22Rv1 (cell line): ENCODE measurements around the gene TMEM178B.

Experiments used
- H3K27ac ChIP-seq: fragments of 450-650 bp; 2 replicates; pipeline ENCODE4 v1.5.1; 2017
- CTCF ChIP-seq: fragments of 450-650 bp; IDR thresholded peaks from 2 replicates; pipeline ENCODE4 v1.5.1; 2017; ENCODE audit warnings: mild to moderate bottlenecking
- ZFX ChIP-seq: fragments of 450-650 bp; IDR thresholded peaks from 2 replicates; pipeline ENCODE4 v1.6.1; 2017; ENCODE audit warnings: antibody characterized with exemption, borderline replicate concordance

Gene TMEM178B

GRCh38 chr7:141431140-141431479 is 357.2 kb downstream of the TMEM178B start:
- TF ChIP-seq ZFX, result no peak
- no peak for TF ChIP-seq CTCF
- H3K27ac ChIP-seq, result no peak overlapping the region

GRCh38 chr7:141431711-141432110 is 357.8 kb downstream of the TMEM178B start:
- no peak overlapping the region for H3K27ac ChIP-seq
- no peak for TF ChIP-seq CTCF
- no peak for TF ChIP-seq ZFX

GRCh38 chr7:141433698-141434097 is 359.8 kb downstream of the TMEM178B start:
- TF ChIP-seq CTCF (no peak), ZFX (no peak)
- H3K27ac ChIP-seq, result no peak overlapping the region

GRCh38 chr7:141436139-141436538 is 362.3 kb downstream of the TMEM178B start:
- H3K27ac ChIP-seq, result no peak overlapping the region
- TF ChIP-seq ZFX (no peak), CTCF (no peak)

- H3K27ac ChIP-seq, result no peak overlapping the region
- TF ChIP-seq CTCF (no peak), ZFX (no peak)
Measured at GRCh38 chr7:141436575-141437075, 362.8 kb downstream of the TMEM178B start.

GRCh38 chr7:141439164-141439563 is 365.3 kb downstream of the TMEM178B start:
- TF ChIP-seq ZFX, result no peak
- H3K27ac ChIP-seq, result no peak overlapping the region

- TF ChIP-seq CTCF, result no peak
- no peak overlapping the region for H3K27ac ChIP-seq
Measured at GRCh38 chr7:141439776-141440175, 365.9 kb downstream of the TMEM178B start.
